Measurements from ENCODE around the gene NKX2-2. TPM values are rescaled to one million over a fixed set of nuclear protein-coding genes. Genes with fewer than 3 reads are reported as not detected.

The NKX2-2 gene
- total RNA-seq, 1 experiment from 2014 or later: not detected

DNA sequence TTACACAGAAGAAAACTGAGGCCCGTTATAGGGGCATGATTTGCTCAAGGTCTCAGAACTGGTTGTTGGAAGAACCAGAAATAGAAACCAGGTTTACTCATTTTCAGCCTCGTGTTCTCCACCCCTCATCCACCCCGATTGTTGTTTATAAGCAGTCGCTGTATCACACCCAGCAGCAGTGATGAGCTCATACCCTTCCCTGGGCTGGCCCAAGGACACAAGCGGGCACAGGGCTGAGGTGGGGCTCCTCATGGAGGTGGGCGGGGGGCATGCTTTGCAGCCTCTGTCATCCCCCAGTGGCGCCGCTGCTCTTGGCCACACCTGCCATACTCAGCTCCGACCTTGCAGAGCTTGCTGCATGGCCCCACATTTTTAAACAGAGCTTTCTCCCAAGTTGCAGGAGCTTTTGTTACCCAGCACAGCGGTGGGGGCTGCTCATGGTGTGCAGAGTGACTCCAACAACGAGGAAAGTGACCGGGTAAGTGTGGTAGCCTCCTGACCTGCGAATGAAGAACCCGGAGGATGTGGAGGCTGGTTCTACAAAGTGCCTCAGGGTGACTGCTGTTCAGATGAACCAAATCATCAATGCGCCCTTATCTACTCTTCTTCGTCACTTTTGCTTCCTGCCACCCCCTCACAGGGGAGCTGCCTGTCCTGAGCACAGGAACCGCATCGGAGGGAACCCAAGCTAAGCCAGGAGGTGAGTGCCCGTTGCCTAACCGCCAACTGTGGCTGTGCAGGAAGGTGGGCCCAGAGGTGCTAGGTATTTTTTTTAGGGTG is 43.6 kb upstream of the NKX2-2 start:
- H3K9ac ChIP-seq (ENCODE audit: low read length): no peak overlapping the region
- BruUV-seq (replicated peaks): no TSS peak

DNA sequence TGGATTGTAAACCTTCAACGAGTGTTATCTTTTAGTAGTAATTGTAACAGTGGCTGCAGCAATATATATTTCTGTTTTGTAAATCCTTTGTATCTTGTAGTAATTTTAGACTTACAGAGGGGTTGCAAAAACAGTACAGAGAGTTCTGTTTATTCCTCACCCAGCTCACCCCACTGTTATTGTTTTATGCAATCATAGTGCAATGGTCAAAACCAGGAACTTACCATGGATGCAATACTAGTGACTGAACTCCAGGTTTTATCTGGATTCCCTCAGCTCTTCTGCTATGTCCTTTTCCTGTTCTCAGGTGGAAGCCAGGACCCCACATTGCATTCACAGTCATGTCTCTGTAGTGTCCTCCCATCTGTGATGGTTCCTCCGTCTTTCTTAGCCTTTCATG is 42.5 kb upstream of the NKX2-2 start:
- H3K79me2 ChIP-seq (ENCODE audit: low read length): no peaks in the 10 kb centered on the region
- no peaks in the 10 kb centered on the region for H3K4me1 ChIP-seq (ENCODE audit: insufficient read depth, low read length)
- H3K9ac ChIP-seq (ENCODE audit: low read length): no peak overlapping the region
- ChIA-PET POLR2A (ENCODE audit: unreplicated experiment) (no interaction called here), CTCF (no interaction called here)
- ATAC-seq (no peak), DNase-seq (no peak)
- H3K4me2 ChIP-seq (ENCODE audit: low read length): no peak overlapping the region
- H3K9me2 ChIP-seq (replicated peaks; ENCODE audit: low read length): no peaks in the 10 kb centered on the region
- no peak for TF ChIP-seq EZH2 (IDR thresholded peaks at IDR 0.05; ENCODE audit: low read length, unreplicated experiment)
- no peak for TF ChIP-seq EZH2phosphoT487 (IDR thresholded peaks at IDR 0.05; ENCODE audit: borderline replicate concordance, low read length)
- TF ChIP-seq, protein P1, sequence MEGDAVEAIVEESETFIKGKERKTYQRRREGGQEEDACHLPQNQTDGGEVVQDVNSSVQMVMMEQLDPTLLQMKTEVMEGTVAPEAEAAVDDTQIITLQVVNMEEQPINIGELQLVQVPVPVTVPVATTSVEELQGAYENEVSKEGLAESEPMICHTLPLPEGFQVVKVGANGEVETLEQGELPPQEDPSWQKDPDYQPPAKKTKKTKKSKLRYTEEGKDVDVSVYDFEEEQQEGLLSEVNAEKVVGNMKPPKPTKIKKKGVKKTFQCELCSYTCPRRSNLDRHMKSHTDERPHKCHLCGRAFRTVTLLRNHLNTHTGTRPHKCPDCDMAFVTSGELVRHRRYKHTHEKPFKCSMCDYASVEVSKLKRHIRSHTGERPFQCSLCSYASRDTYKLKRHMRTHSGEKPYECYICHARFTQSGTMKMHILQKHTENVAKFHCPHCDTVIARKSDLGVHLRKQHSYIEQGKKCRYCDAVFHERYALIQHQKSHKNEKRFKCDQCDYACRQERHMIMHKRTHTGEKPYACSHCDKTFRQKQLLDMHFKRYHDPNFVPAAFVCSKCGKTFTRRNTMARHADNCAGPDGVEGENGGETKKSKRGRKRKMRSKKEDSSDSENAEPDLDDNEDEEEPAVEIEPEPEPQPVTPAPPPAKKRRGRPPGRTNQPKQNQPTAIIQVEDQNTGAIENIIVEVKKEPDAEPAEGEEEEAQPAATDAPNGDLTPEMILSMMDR (conservative IDR thresholded peaks at IDR 0.05; ENCODE audit: low read depth, low read length): no peak
- no peak overlapping the region for H3K27ac ChIP-seq (ENCODE audit: low read length)
- no peaks in the 10 kb centered on the region for H4K20me1 ChIP-seq (ENCODE audit: low read length)
- no TSS peak for BruUV-seq (replicated peaks)
- intact Hi-C loops (cut with micrococcal nuclease): no loop called here
- H3F3A ChIP-seq (ENCODE audit: low read length, unreplicated experiment): no peaks in the 10 kb centered on the region
- no peak overlapping the region for H3K4me3 ChIP-seq (ENCODE audit: low read length)
- H3K27me3 ChIP-seq (ENCODE audit: low read length): peaks cover 82% of the 10 kb centered on the region
- H3K36me3 ChIP-seq (ENCODE audit: low read depth, low read length): no peaks in the 10 kb centered on the region
- no peak overlapping the region for H2AFZ ChIP-seq (ENCODE audit: low read length)
- H3K9me3 ChIP-seq (ENCODE audit: low read length): no peaks in the 10 kb centered on the region

More for the DNA sequence above, 43.6 kb upstream of the NKX2-2 start:
- no peak for ATAC-seq
- Histone ChIP-seq H3K79me2 (ENCODE audit: low read length) (no peaks in the 10 kb centered on the region), H2AFZ (ENCODE audit: low read length) (no peak overlapping the region), H3K9me2 (replicated peaks; ENCODE audit: low read length) (no peaks in the 10 kb centered on the region), H3K4me3 (ENCODE audit: low read length) (no peak overlapping the region), H3K9me3 (ENCODE audit: low read length) (no peaks in the 10 kb centered on the region), H4K20me1 (ENCODE audit: low read length) (no peaks in the 10 kb centered on the region), H3K27ac (ENCODE audit: low read length) (no peak overlapping the region), H3K4me2 (ENCODE audit: low read length) (no peak overlapping the region), H3K27me3 (ENCODE audit: low read length) (peaks cover 87% of the 10 kb centered on the region), H3K4me1 (ENCODE audit: insufficient read depth, low read length) (no peaks in the 10 kb centered on the region), H3K36me3 (ENCODE audit: low read depth, low read length) (no peaks in the 10 kb centered on the region), H3F3A (ENCODE audit: low read length, unreplicated experiment) (no peaks in the 10 kb centered on the region)
- POLR2A ChIA-PET (ENCODE audit: unreplicated experiment): no interaction called here
- no peak for DNase-seq
- intact Hi-C loops (cut with micrococcal nuclease): no loop called here
- TF ChIP-seq EZH2phosphoT487 (IDR thresholded peaks at IDR 0.05; ENCODE audit: borderline replicate concordance, low read length) (no peak), EZH2 (IDR thresholded peaks at IDR 0.05; ENCODE audit: low read length, unreplicated experiment) (no peak)
- TF ChIP-seq, protein P1 (conservative IDR thresholded peaks at IDR 0.05; ENCODE audit: low read depth, low read length): no peak
- CTCF ChIA-PET: no interaction called here

DNA sequence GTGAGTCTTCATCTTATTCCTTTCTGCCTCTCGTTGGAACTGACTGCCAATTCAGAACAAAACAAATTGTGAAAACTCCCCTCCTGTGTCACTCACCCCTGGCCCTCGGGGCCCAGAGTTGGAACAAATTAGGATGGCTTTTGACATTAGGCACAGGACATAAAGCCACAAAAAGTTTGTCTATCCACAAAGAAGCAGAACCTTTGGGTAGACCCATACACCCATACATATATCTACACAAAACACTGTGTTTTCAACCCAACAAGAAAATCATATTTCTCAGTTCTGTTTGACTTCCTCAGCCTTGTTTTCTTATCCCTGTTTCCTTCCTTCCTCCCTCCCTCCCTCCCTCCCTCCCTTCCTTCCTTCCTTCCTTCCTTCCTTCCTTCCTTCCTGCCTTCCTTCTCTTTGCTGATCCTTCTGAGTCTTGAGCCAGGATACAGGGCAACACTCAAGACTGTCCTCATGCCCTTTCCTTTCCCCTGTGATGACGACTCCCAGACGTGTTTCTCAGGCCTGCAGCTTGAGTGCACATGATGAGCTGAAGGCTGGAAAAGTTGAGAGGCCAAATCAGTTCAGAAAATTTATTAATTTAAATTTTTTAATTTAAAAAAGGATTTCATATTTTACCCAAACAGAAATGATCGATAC is 41.7 kb upstream of the NKX2-2 start:
- no peaks in the 10 kb centered on the region for H3K9me2 ChIP-seq (replicated peaks; ENCODE audit: low read length)
- H3K9me3 ChIP-seq (ENCODE audit: low read length): no peaks in the 10 kb centered on the region
- H3F3A ChIP-seq (ENCODE audit: low read length, unreplicated experiment): no peaks in the 10 kb centered on the region
- no peak overlapping the region for H3K27ac ChIP-seq (ENCODE audit: low read length)
- DNase-seq (no peak), ATAC-seq (no peak)
- POLR2A ChIA-PET (ENCODE audit: unreplicated experiment): no interaction called here
- H3K4me2 ChIP-seq (ENCODE audit: low read length): no peak overlapping the region
- no TSS peak for BruUV-seq (replicated peaks)
- no peaks in the 10 kb centered on the region for H3K4me1 ChIP-seq (ENCODE audit: insufficient read depth, low read length)
- H4K20me1 ChIP-seq (ENCODE audit: low read length): no peaks in the 10 kb centered on the region
- no peak for TF ChIP-seq EZH2phosphoT487 (IDR thresholded peaks at IDR 0.05; ENCODE audit: borderline replicate concordance, low read length)
- TF ChIP-seq, protein P1 (conservative IDR thresholded peaks at IDR 0.05; ENCODE audit: low read depth, low read length): no peak
- TF ChIP-seq EZH2 (IDR thresholded peaks at IDR 0.05; ENCODE audit: low read length, unreplicated experiment): no peak
- no peaks in the 10 kb centered on the region for H3K36me3 ChIP-seq (ENCODE audit: low read depth, low read length)
- no peak overlapping the region for H3K4me3 ChIP-seq (ENCODE audit: low read length)
- intact Hi-C loops (cut with micrococcal nuclease): no loop called here
- H3K9ac ChIP-seq (ENCODE audit: low read length): no peak overlapping the region
- CTCF ChIA-PET: no interaction called here
- H3K27me3 ChIP-seq (ENCODE audit: low read length): peaks cover 77% of the 10 kb centered on the region
- no peaks in the 10 kb centered on the region for H3K79me2 ChIP-seq (ENCODE audit: low read length)
- H2AFZ ChIP-seq (ENCODE audit: low read length): no peak overlapping the region

Data from PC-3 (cell line).